GM19397 (cell line): ENCODE measurements around the gene CR1.
"Not testable (repeated sequence)": the region's sequence is repeated elsewhere in the genome, so short reads cannot be mapped to it uniquely, and the experiment has no call there.

Experiments used
- ATAC-seq: cut with Tn5 transposase; IDR thresholded peaks from one replicate; pipeline ENCODE4 v1.9.1; 2021; ENCODE audit warnings: mild to moderate bottlenecking, moderate library complexity; ENCODE audit not compliant: unreplicated experiment

The CR1 gene

GRCh38 chr1:207669528-207670009, 173.6 kb downstream of the CR1 start:
- ATAC-seq: peak; percentile 13

- peak; percentile 75 for ATAC-seq
These were observed 174.2 kb downstream of the CR1 start for GRCh38 chr1:207670192-207670591.

GRCh38 chr1:207670997-207671396, 175.0 kb downstream of the CR1 start:
- no peak for ATAC-seq

GRCh38 chr1:207672522-207673130, 176.7 kb downstream of the CR1 start:
- no peak for ATAC-seq

GRCh38 chr1:207673399-207673798, 177.4 kb downstream of the CR1 start:
- ATAC-seq: no peak

- ATAC-seq: no peak
These were observed 180.2 kb downstream of the CR1 start for GRCh38 chr1:207676153-207676552.

GRCh38 chr1:207680590-207681388, 184.8 kb downstream of the CR1 start:
- ATAC-seq: not testable (repeated sequence)

- not testable (repeated sequence) for ATAC-seq
These were observed 187.0 kb downstream of the CR1 start for GRCh38 chr1:207682872-207683434.

GRCh38 chr1:207690551-207690950, 194.6 kb downstream of the CR1 start:
- ATAC-seq: not testable (repeated sequence)

- no peak for ATAC-seq
These were observed 195.1 kb downstream of the CR1 start for GRCh38 chr1:207691010-207691409.
